Measurements from ENCODE around the gene SMG5.

Gene SMG5

DNA sequence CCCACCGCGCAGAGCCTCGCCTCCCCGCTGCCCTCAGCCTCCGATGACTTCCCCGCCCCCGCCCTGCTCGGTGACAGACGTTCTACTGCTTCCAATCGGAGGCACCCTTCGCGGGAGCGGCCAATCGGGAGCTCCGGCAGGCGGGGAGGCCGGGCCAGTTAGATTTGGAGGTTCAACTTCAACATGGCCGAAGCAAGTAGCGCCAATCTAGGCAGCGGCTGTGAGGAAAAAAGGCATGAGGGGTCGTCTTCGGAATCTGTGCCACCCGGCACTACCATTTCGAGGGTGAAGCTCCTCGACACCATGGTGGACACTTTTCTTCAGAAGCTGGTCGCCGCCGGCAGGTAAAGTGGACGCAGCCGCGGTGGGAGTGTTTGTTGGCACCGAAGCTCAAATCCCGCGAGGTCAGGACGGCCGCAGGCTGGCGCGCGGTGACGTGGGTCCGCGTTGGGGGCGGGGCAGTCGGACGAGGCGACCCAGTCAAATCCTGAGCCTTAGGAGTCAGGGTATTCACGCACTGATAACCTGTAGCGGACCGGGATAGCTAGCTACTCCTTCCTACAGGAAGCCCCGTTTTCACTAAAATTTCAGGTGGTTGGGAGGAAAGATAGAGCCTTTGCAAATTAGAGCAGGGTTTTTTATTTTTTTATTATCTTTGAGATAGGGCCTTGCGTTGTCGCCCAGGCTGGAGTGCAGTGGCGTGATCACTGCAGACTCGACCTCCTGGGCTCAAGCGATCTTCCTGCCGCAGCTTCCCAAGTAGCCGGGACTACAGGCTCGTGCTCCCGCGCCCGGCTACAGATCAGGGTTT is 69.6 kb downstream of the SMG5 start, which contains the start of gene PMF1:
PMF1 (plus strand) TSS at position 175 of the 811 bp plus-strand sequence; CDS start at position 184, 9 bp downstream.
- ChIA-PET CTCF (interaction anchor here (0.6 to 3.9 kb wide), 10 partner anchors 12 to 625 kb away, joined by 3 to 29 read pairs (median 3); no protein-coding TSS in a partner anchor), POLR2A (interaction anchor here (0.5 to 2.7 kb wide), 29 partner anchors 8 to 236 kb away, joined by 3 to 49 read pairs (median 4); partner anchors contain the start of genes LMNA, MEX3A, SEMA4A and SLC25A44)
- Histone ChIP-seq H3K27ac (ENCODE audit: extremely low read depth, low read depth, low read length) (peak within 1 kb of the TSS; percentile 91), H3K9me3 (ENCODE audit: control insufficient read depth, insufficient read depth, low read depth, low read length) (no peaks in the 10 kb centered on the region), H3K36me3 (ENCODE audit: control insufficient read depth in 2 of 2, insufficient read depth in 1 of 2, low read length in 2 of 2) (peaks cover 8 to 43% of the 10 kb centered on the region in 2 experiments; a peak in 2 of 3 replicates), H3K4me3 (ENCODE audit: low read depth, low read length) (peak within 1 kb of the TSS; percentile 99), H3K4me1 (ENCODE audit: control insufficient read depth, insufficient read depth, low read length) (no peaks in the 10 kb centered on the region)
- TF ChIP-seq FEZF1 (tag by site-specific recombination; IDR thresholded peaks at IDR 0.05) (peak; percentile 48), ZNF140 (tag by site-specific recombination; IDR thresholded peaks at IDR 0.05) (no peak), ZIC2 (tag by site-specific recombination; IDR thresholded peaks at IDR 0.05) (0 out of 2 replicates have a peak, but pooled peaks have one; percentile 54), ZNF221 (tag by site-specific recombination; IDR thresholded peaks at IDR 0.05; ENCODE audit: borderline replicate concordance) (no peak; the same call in 1 of the 2 replicates), OVOL3 (tag by site-specific recombination; IDR thresholded peaks at IDR 0.05) (peak; percentile 38; the same call in 1 of the 2 replicates), PRDM4 (tag by site-specific recombination; IDR thresholded peaks at IDR 0.05) (no peak; the same call in 1 of the 2 replicates), ZNF114 (tag by site-specific recombination; IDR thresholded peaks at IDR 0.05) (no peak), BCL11A (tag by site-specific recombination; IDR thresholded peaks at IDR 0.05; ENCODE audit: low read depth) (no peak), ZNF596 (tag by site-specific recombination; IDR thresholded peaks at IDR 0.05) (no peak), ZNF629 (tag by site-specific recombination; IDR thresholded peaks at IDR 0.05) (peak; percentile 91), TRIM28 (IDR thresholded peaks at IDR 0.05; ENCODE audit: borderline replicate concordance, low read length) (peak; percentile 30; the same call in 1 of the 2 replicates), ZNF792 (tag by site-specific recombination; IDR thresholded peaks at IDR 0.05) (no peak), ZNF473 (tag by site-specific recombination; IDR thresholded peaks at IDR 0.05) (no peak), KLF7 (tag by site-specific recombination; IDR thresholded peaks at IDR 0.05; ENCODE audit: borderline replicate concordance) (0 out of 2 replicates have a peak, but pooled peaks have one; percentile 42), ZNF404 (tag by site-specific recombination; IDR thresholded peaks at IDR 0.05) (no peak), ZNF785 (tag by site-specific recombination; IDR thresholded peaks at IDR 0.05) (no peak), ZSCAN16 (tag by site-specific recombination; IDR thresholded peaks at IDR 0.05) (no peak), ZNF48 (tag by site-specific recombination; IDR thresholded peaks at IDR 0.05) (no peak), ZNF26 (tag by site-specific recombination; IDR thresholded peaks at IDR 0.05) (no peak), KLF17 (tag by site-specific recombination; IDR thresholded peaks at IDR 0.05) (peak; percentile 38; the same call in 1 of the 2 replicates), ZNF112 (tag by site-specific recombination; IDR thresholded peaks at IDR 0.05) (no peak), ZBTB20 (tag by site-specific recombination; IDR thresholded peaks at IDR 0.05) (no peak; the same call in 1 of the 2 replicates), ZNF155 (tag by site-specific recombination; IDR thresholded peaks at IDR 0.05) (no peak), ZNF239 (tag by site-specific recombination; IDR thresholded peaks at IDR 0.05) (no peak), ZNF184 (tag by site-specific recombination; IDR thresholded peaks at IDR 0.05) (no peak)
- TF ChIP-seq, protein P1, sequence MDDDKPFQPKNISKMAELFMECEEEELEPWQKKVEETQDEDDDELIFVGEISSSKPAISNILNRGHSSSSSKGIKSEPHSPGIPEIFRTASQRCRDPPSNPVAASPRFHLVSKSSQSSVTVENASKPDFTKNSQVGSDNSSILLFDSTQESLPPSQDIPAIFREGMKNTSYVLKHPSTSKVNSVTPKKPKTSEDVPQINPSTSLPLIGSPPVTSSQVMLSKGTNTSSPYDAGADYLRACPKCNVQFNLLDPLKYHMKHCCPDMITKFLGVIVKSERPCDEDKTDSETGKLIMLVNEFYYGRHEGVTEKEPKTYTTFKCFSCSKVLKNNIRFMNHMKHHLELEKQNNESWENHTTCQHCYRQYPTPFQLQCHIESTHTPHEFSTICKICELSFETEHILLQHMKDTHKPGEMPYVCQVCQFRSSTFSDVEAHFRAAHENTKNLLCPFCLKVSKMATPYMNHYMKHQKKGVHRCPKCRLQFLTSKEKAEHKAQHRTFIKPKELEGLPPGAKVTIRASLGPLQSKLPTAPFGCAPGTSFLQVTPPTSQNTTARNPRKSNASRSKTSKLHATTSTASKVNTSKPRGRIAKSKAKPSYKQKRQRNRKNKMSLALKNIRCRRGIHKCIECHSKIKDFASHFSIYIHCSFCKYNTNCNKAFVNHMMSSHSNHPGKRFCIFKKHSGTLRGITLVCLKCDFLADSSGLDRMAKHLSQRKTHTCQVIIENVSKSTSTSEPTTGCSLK (tag by site-specific recombination; IDR thresholded peaks at IDR 0.05): no peak
- TF ChIP-seq, protein P2, sequence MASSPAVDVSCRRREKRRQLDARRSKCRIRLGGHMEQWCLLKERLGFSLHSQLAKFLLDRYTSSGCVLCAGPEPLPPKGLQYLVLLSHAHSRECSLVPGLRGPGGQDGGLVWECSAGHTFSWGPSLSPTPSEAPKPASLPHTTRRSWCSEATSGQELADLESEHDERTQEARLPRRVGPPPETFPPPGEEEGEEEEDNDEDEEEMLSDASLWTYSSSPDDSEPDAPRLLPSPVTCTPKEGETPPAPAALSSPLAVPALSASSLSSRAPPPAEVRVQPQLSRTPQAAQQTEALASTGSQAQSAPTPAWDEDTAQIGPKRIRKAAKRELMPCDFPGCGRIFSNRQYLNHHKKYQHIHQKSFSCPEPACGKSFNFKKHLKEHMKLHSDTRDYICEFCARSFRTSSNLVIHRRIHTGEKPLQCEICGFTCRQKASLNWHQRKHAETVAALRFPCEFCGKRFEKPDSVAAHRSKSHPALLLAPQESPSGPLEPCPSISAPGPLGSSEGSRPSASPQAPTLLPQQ (tag by site-specific recombination; IDR thresholded peaks at IDR 0.05): peak; percentile 62; the same call in 1 of the 2 replicates
- TF ChIP-seq, protein P3, sequence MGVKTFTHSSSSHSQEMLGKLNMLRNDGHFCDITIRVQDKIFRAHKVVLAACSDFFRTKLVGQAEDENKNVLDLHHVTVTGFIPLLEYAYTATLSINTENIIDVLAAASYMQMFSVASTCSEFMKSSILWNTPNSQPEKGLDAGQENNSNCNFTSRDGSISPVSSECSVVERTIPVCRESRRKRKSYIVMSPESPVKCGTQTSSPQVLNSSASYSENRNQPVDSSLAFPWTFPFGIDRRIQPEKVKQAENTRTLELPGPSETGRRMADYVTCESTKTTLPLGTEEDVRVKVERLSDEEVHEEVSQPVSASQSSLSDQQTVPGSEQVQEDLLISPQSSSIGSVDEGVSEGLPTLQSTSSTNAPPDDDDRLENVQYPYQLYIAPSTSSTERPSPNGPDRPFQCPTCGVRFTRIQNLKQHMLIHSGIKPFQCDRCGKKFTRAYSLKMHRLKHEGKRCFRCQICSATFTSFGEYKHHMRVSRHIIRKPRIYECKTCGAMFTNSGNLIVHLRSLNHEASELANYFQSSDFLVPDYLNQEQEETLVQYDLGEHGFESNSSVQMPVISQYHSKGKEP (tag by site-specific recombination; IDR thresholded peaks at IDR 0.05): no peak

All from HEK293 (cell line).